Measurements from ENCODE around the gene IFNL2.
"Not testable (repeated sequence)": the region's sequence is repeated elsewhere in the genome, so short reads cannot be mapped to it uniquely, and the experiment has no call there.

IFNL2 gene

GRCh38 chr19:39293394-39293793 lies 25.2 kb downstream of the IFNL2 start:
- no peak overlapping the region for H3K27ac ChIP-seq
- DNase-seq (ENCODE audit: low read depth, low spot score), result no peak

- peak; percentile 6 for DNase-seq (ENCODE audit: low read depth, low spot score)
- no peak within 1 kb of the TSS for H3K27ac ChIP-seq
Observed at GRCh38 chr19:39296055-39296645, 28.0 kb downstream of the IFNL2 start, which contains the start of gene IFNL1. TSS of gene IFNL1 (plus strand) at chr19:39296407. CDS start at chr19:39296422, 15 bp downstream.

GRCh38 chr19:39296906-39297305 lies 28.7 kb downstream of the IFNL2 start:
- H3K27ac ChIP-seq, result no peak overlapping the region
- DNase-seq (ENCODE audit: low read depth, low spot score), result no peak

- no peak for DNase-seq (ENCODE audit: low read depth, low spot score)
- no peak overlapping the region for H3K27ac ChIP-seq
Observed at GRCh38 chr19:39297931-39298634, 29.9 kb downstream of the IFNL2 start.

- DNase-seq (ENCODE audit: low read depth, low spot score), result no peak
Observed at GRCh38 chr19:39299404-39299803, 31.2 kb downstream of the IFNL2 start.

GRCh38 chr19:39299832-39300231 lies 31.6 kb downstream of the IFNL2 start:
- H3K27ac ChIP-seq, result no peak overlapping the region
- DNase-seq (ENCODE audit: low read depth, low spot score), result no peak

More at GRCh38 chr19:39299404-39299803, 31.2 kb downstream of the IFNL2 start:
- H3K27ac ChIP-seq, result no peak overlapping the region

- DNase-seq (ENCODE audit: low read depth, low spot score), result no peak
- H3K27ac ChIP-seq, result no peak overlapping the region
Observed at GRCh38 chr19:39301021-39301420, 32.8 kb downstream of the IFNL2 start.

- DNase-seq (ENCODE audit: low read depth, low spot score), result no peak
Observed at GRCh38 chr19:39301562-39301961, 33.4 kb downstream of the IFNL2 start.

GRCh38 chr19:39303373-39304184 lies 35.4 kb downstream of the IFNL2 start:
- H3K27ac ChIP-seq, result no peak overlapping the region
- no peak for DNase-seq (ENCODE audit: low read depth, low spot score)

More at GRCh38 chr19:39301562-39301961, 33.4 kb downstream of the IFNL2 start:
- H3K27ac ChIP-seq, result no peak overlapping the region

- H3K27ac ChIP-seq, result no peak overlapping the region
- DNase-seq (ENCODE audit: low read depth, low spot score), result no peak
Observed at GRCh38 chr19:39304185-39304513, 36.0 kb downstream of the IFNL2 start.

- H3K27ac ChIP-seq, result no peak overlapping the region
- no peak for DNase-seq (ENCODE audit: low read depth, low spot score)
Observed at GRCh38 chr19:39304701-39305571, 36.7 kb downstream of the IFNL2 start.

GRCh38 chr19:39306075-39306474 lies 37.9 kb downstream of the IFNL2 start:
- DNase-seq (ENCODE audit: low read depth, low spot score), result no peak
- H3K27ac ChIP-seq, result no peak overlapping the region

GRCh38 chr19:39307046-39307821 lies 39.0 kb downstream of the IFNL2 start:
- no peak overlapping the region for H3K27ac ChIP-seq
- DNase-seq (ENCODE audit: low read depth, low spot score), result no peak

GRCh38 chr19:39307822-39308530 lies 39.8 kb downstream of the IFNL2 start:
- no peak for DNase-seq (ENCODE audit: low read depth, low spot score)
- no peak overlapping the region for H3K27ac ChIP-seq

GRCh38 chr19:39308531-39309304 lies 40.5 kb downstream of the IFNL2 start:
- H3K27ac ChIP-seq, result no peak overlapping the region
- no peak for DNase-seq (ENCODE audit: low read depth, low spot score)

GRCh38 chr19:39309305-39309670 lies 41.1 kb downstream of the IFNL2 start:
- H3K27ac ChIP-seq; DNase-seq (ENCODE audit: low read depth, low spot score): not testable (repeated sequence)

- DNase-seq (ENCODE audit: low read depth, low spot score), result no peak
- H3K27ac ChIP-seq, result no peak overlapping the region
Observed at GRCh38 chr19:39310558-39311311, 42.5 kb downstream of the IFNL2 start.
